GM19043 (cell line): ENCODE data around the gene TRMO.

ENCODE experiments used
- ATAC-seq: cut with Tn5 transposase; IDR thresholded peaks from one replicate; pipeline ENCODE4 v1.9.1; 2021; ENCODE audit warnings: low read depth; ENCODE audit not compliant: unreplicated experiment

TRMO gene

GRCh38 chr9:97906236-97906831 is 16.0 kb downstream of the TRMO start:
- no peak for ATAC-seq

GRCh38 chr9:97905228-97905627 is 17.1 kb downstream of the TRMO start:
- ATAC-seq, result no peak

- no peak for ATAC-seq
Measured at GRCh38 chr9:97904725-97905124, 17.6 kb downstream of the TRMO start.

- ATAC-seq, result no peak
Measured at GRCh38 chr9:97903177-97903576, 19.1 kb downstream of the TRMO start.

GRCh38 chr9:97900738-97901565 is 21.3 kb downstream of the TRMO start:
- ATAC-seq, result no peak

GRCh38 chr9:97900103-97900737 is 22.1 kb downstream of the TRMO start:
- no peak for ATAC-seq

- ATAC-seq, result no peak
Measured at GRCh38 chr9:97895695-97896332, 26.5 kb downstream of the TRMO start.

- no peak for ATAC-seq
Measured at GRCh38 chr9:97895211-97895610, 27.1 kb downstream of the TRMO start.

- no peak for ATAC-seq
Measured at GRCh38 chr9:97892421-97892820, 29.9 kb downstream of the TRMO start.

- ATAC-seq, result no peak
Measured at GRCh38 chr9:97891736-97892135, 30.6 kb downstream of the TRMO start.

GRCh38 chr9:97889941-97890887 is 32.1 kb downstream of the TRMO start:
- no peak for ATAC-seq

- ATAC-seq, result no peak
Measured at GRCh38 chr9:97880336-97880735, 42.0 kb downstream of the TRMO start.

GRCh38 chr9:97876061-97876460 is 46.2 kb downstream of the TRMO start:
- no peak for ATAC-seq

GRCh38 chr9:97875111-97875510 is 47.2 kb downstream of the TRMO start:
- no peak for ATAC-seq

GRCh38 chr9:97874624-97875023 is 47.7 kb downstream of the TRMO start:
- ATAC-seq, result no peak

GRCh38 chr9:97873882-97874281 is 48.4 kb downstream of the TRMO start:
- no peak for ATAC-seq

- ATAC-seq, result no peak
Measured at GRCh38 chr9:97873425-97873824, 48.9 kb downstream of the TRMO start.

GRCh38 chr9:97868859-97869258 is 53.4 kb downstream of the TRMO start:
- ATAC-seq, result no peak

GRCh38 chr9:97866848-97867247 is 55.5 kb downstream of the TRMO start:
- ATAC-seq, result no peak

GRCh38 chr9:97866300-97866699 is 56.0 kb downstream of the TRMO start:
- no peak for ATAC-seq
